Upper lobe of right lung (tissue), 1 donor: ENCODE data around the gene ALCAM. TPM values are rescaled to one million over a fixed set of nuclear protein-coding genes. Genes with fewer than 3 reads are reported as not detected.

ENCODE experiments used
- ATAC-seq: fragments of 200-7000 bp; cut with Tn5 transposase; one replicate; pipeline ENCODE4 v1.9.1; 2020; ENCODE audit warnings: mild to moderate bottlenecking, moderate library complexity
- DNase-seq: peaks from one replicate; pipeline ENCODE4 v3.0.0-alpha.2; 2020
- H3K27ac ChIP-seq: fragments of 200-600 bp; one replicate; pipeline ENCODE4 v1.8.0; 2022
- H3K27me3 ChIP-seq: fragments of 200-600 bp; one replicate; pipeline ENCODE4 v1.8.0; 2022; ENCODE audit warnings: mild to moderate bottlenecking
- H3K36me3 ChIP-seq: fragments of 200-600 bp; one replicate; pipeline ENCODE4 v1.8.0; 2022
- H3K4me1 ChIP-seq: fragments of 200-600 bp; one replicate; pipeline ENCODE4 v1.8.0; 2022
- H3K4me3 ChIP-seq: fragments of 200-600 bp; one replicate; pipeline ENCODE4 v1.8.0; 2022; ENCODE audit warnings: mild to moderate bottlenecking
- H3K9me3 ChIP-seq: fragments of 200-600 bp; one replicate; pipeline ENCODE4 v1.8.0; 2022
- intact Hi-C: fragments of 100-400 bp; cut with DNase I; formaldehyde crosslinking; loops from one replicate; pipeline ENCODE4 v1.11.0; 2022
- total RNA-seq: library from RNA; stranded (reverse); fragmentation: NEBNext Ultra II Directional; extraction: Animal tissue kit (Norgen Biotek cat#: 25700); gene quantifications from one replicate; pipeline ENCODE4 v1.2.1, GENCODE V29; 2021
- TF ChIP-seq, protein P1 (sequence below): fragments of 200-600 bp; IDR thresholded peaks from one replicate; pipeline ENCODE4 v1.8.0; 2022; ENCODE audit warnings: antibody characterized with exemption
- donor health status: DM: no; HTN: yes; CAD: no; lungs with severe emphysema.

The ALCAM gene
- total RNA-seq, 1 donor from 2014 or later, result 202 TPM

- TF ChIP-seq, protein P1, sequence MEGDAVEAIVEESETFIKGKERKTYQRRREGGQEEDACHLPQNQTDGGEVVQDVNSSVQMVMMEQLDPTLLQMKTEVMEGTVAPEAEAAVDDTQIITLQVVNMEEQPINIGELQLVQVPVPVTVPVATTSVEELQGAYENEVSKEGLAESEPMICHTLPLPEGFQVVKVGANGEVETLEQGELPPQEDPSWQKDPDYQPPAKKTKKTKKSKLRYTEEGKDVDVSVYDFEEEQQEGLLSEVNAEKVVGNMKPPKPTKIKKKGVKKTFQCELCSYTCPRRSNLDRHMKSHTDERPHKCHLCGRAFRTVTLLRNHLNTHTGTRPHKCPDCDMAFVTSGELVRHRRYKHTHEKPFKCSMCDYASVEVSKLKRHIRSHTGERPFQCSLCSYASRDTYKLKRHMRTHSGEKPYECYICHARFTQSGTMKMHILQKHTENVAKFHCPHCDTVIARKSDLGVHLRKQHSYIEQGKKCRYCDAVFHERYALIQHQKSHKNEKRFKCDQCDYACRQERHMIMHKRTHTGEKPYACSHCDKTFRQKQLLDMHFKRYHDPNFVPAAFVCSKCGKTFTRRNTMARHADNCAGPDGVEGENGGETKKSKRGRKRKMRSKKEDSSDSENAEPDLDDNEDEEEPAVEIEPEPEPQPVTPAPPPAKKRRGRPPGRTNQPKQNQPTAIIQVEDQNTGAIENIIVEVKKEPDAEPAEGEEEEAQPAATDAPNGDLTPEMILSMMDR, result no peak
- DNase-seq (no peak), ATAC-seq (peak; percentile 82)
- Histone ChIP-seq H3K27me3 (no peaks in the 10 kb centered on the region), H3K36me3 (no peaks in the 10 kb centered on the region), H3K4me3 (no peak overlapping the region), H3K4me1 (no peaks in the 10 kb centered on the region), H3K27ac (no peak overlapping the region), H3K9me3 (no peaks in the 10 kb centered on the region)
- intact Hi-C loops, result no loop called here
Measured at GRCh38 chr3:105611304-105612192, 244.8 kb downstream of the ALCAM start.

GRCh38 chr3:105613120-105613519, 246.4 kb downstream of the ALCAM start:
- Histone ChIP-seq H3K36me3 (no peaks in the 10 kb centered on the region), H3K27me3 (no peaks in the 10 kb centered on the region), H3K4me1 (no peaks in the 10 kb centered on the region), H3K4me3 (no peak overlapping the region), H3K9me3 (no peaks in the 10 kb centered on the region), H3K27ac (no peak overlapping the region)
- ATAC-seq, result no peak
- intact Hi-C loops, result no loop called here
- no peak for DNase-seq
- TF ChIP-seq, protein P1, result no peak

DNA sequence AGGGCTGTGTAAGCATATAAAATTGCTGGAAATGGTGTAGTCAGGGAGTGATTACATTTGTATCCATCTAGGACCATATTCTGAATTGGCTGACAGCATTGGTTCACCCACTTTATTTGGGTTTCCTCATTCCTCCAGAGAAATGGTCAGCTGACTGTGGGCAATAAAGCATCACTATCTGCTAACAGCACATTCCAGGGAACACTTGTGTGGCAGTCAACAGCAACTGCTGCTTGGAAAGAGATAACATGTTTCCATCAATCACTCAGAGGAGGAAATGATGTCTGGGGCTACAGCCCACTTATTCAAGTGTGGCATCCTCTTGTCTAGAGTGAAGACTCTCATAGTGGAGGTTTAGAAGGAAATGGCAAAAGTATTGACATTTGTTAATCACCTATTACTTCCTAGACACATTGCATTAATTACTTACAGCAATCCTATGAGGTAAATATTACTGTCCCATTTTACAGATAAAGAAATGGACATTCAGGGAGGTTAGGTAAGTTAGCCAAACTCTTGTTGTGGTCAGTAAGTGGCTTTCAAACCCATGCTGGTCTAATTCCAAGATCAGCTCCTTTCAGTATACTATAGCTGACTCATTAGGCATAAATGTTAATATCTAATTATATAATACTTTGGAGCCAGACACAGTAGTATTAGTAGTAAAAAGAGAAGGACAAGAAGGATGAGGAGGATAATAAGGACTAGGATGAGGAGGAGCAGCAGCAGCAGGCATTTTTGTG, 247.8 kb downstream of the ALCAM start:
- H3K9me3 ChIP-seq, result no peaks in the 10 kb centered on the region
- H3K4me1 ChIP-seq, result no peaks in the 10 kb centered on the region
- no peak for ATAC-seq
- TF ChIP-seq, protein P1, result no peak
- no peak overlapping the region for H3K4me3 ChIP-seq
- H3K36me3 ChIP-seq, result no peaks in the 10 kb centered on the region
- intact Hi-C loops, result no loop called here
- no peak overlapping the region for H3K27ac ChIP-seq
- no peaks in the 10 kb centered on the region for H3K27me3 ChIP-seq
- no peak for DNase-seq

DNA sequence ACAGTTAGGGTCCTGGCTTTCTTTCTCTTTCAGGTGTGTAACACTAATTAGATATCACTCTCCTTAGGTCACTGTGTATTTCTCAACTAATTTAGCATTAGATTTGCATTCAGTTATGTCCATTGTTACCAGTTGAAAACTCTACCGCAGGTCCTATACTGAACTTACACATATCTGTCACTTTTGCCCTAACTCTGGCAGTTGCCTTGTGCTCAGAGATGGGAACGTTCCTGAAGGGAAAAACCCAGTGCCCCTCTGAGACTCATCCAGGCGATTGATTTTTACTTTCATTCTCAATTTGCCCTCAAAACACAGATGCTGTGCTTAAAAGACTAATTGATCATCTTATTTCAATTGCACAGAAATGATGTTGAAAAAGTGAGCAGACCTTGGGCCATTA, 249.1 kb downstream of the ALCAM start:
- Histone ChIP-seq H3K4me3 (no peak overlapping the region), H3K27me3 (no peaks in the 10 kb centered on the region), H3K36me3 (no peaks in the 10 kb centered on the region), H3K4me1 (no peaks in the 10 kb centered on the region), H3K27ac (no peak overlapping the region), H3K9me3 (no peaks in the 10 kb centered on the region)
- no peak for DNase-seq
- TF ChIP-seq, protein P1, result no peak
- intact Hi-C loops, result no loop called here
- no peak for ATAC-seq

- Histone ChIP-seq H3K9me3 (no peaks in the 10 kb centered on the region), H3K36me3 (no peaks in the 10 kb centered on the region), H3K27ac (no peak overlapping the region), H3K4me3 (no peak overlapping the region), H3K27me3 (no peaks in the 10 kb centered on the region), H3K4me1 (no peaks in the 10 kb centered on the region)
- DNase-seq, result no peak
- intact Hi-C loops, result no loop called here
- ATAC-seq, result no peak
- TF ChIP-seq, protein P1, result no peak
Measured at GRCh38 chr3:105616374-105617121, 249.8 kb downstream of the ALCAM start.
